GM18502 (cell line): ENCODE measurements around the gene DPYD.

Source experiments
- ATAC-seq: cut with Tn5 transposase; IDR thresholded peaks from one replicate; pipeline ENCODE4 v1.9.1; 2021; ENCODE audit warnings: mild to moderate bottlenecking; ENCODE audit not compliant: unreplicated experiment, poor library complexity

The DPYD gene

DNA sequence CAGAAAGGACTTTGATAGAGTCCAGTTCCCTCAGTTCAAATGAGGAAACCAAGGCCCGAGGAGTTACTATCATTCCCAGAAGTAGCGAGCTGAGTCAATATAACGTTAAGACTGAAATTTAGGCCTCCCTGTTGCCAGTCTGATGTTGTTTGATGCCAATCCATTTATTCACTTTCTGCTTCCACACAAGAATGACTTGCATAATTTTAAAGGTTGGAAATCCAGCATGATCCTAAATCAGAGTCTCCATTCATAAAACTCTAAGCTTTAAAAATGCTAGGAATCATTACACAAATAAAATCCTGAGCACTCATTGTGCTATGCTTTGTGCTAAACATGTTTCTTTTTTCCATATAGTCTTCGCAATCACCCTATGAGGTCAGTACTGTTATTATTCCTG, 784.9 kb downstream of the DPYD start:
- no peak for ATAC-seq

- no peak for ATAC-seq
These were observed 792.4 kb downstream of the DPYD start for GRCh38 chr1:97128426-97128825.

DNA sequence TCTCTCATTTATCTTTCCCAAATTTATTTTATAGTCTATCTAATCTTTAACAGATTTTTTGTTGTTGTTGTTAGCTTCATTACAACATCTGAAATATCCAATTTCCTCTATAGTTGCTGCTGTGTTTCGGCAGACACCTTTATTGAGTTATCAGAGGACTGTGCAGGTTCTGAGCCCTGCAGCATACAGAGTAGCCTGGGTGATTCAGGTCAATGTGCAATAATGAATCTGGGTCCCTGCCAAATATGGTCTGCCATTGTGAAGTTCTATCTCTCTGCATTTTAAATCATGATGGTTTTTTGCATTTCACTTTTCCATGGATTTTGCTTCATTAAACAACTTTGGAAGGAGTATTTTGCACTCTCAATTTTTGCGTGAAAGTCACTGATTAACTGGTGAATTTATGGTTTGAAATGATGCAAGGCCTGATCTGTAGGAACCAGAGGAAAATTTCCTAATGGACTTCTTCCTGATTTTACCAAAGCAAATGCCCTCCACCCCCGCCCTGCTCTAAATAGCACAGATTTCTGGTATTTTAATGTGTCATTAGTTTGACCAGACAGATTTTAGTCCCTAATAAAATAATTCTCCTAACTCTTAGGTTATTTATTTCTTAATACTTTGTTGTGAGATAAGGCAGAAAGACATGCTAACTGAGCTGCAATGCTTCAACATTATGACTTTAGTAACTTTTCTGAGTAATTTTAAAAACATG, 797.0 kb downstream of the DPYD start:
- no peak for ATAC-seq

DNA sequence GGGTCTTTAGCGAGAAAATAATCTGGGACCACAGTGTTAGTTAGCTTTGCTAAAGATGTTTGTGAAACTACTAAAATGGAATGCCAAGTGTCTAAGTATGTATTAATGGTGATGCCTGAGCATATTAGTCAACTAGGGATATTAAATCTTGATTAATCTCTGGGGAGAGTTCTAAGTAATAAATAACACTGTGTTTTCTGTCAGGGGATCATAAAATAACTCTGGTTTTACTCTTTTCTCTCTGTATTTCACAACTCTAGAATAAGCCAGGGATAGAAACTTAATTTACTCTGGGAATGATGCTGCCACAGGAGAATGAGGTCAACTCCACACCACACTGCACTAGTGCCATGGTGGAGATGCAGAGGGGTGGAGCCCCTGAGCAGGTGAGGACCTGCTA, 800.0 kb downstream of the DPYD start:
- ATAC-seq, result no peak

DNA sequence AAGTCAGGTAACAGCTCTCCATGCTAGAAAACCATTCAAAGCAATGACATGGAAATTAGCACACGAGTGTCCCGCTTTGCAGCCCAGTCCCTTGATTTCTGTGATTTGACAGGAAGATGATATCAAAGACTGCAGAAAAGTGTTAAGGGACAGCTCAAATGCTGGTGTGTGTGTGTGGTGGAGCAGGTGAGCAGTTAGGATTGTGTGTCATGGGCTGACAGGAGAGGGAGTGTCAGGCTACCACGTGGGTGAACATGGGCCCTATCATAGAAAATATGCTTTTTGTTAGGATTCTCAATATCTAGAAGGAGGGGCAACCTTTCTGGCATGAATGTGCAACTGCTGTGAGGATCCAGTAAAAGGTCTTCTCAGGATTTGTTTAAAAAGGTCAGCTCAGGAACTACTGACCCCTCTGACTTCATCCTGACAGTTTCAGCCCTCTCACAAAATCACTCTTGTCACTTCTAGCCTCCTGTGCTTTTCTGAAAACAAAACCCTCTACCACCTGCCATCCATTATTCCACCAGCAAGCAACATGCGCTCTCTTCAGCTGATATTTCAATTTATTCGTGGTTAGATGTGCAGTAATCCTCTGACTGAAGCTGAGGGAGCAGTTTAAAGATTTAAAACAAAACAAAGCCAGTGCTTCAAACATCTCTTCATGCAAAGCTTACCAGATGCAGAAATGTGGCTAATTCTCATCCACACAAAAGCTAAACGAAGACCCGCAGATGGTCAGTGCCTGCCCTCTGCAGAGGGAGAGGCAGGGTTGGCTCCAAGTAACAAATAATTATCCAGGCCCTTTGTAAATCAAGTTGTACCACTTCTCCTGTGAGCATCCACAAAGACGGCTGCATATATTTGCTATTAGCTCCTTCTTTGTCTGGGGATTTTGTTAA, 801.3 kb downstream of the DPYD start:
- ATAC-seq, result no peak

- no peak for ATAC-seq
These were observed 806.0 kb downstream of the DPYD start for GRCh38 chr1:97114842-97115241.

GRCh38 chr1:97112442-97112841, 808.4 kb downstream of the DPYD start:
- ATAC-seq, result no peak

DNA sequence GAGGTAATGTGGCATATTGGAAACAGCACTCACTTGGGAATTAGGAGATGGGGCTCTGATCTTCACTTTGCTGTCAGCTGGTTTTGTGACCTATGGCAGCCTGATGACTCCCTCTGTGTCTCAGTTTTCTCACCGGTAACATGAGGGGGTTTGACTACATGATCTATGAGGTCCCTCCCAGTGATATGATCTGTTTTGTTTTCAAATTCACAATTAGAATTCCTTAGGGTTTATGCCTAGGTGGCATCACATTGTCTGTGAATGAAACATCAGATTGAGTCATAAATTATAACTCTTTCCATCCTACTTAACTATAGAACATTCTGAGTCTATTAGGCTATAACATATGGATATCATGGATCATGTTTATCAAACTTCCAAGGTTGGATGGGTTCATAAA, 812.7 kb downstream of the DPYD start:
- no peak for ATAC-seq

DNA sequence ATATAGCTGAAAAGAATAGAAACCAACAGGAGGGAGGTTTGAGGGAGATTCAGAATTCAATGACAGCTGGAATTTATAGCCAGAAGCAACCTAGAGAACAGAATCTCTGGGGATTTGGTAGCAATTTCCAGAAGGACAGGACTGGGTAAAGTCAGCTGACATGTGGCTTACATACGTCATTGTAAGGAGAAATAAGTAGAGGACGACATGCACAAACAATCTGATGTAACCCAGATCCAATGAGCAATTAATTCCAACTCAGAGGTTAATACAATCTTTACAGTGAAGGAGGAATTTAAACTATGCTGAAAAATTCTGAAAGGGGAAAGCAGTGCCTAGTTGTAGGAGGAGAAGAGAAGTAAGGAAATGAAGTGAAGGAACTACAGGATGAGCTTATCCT, 815.3 kb downstream of the DPYD start:
- no peak for ATAC-seq

DNA sequence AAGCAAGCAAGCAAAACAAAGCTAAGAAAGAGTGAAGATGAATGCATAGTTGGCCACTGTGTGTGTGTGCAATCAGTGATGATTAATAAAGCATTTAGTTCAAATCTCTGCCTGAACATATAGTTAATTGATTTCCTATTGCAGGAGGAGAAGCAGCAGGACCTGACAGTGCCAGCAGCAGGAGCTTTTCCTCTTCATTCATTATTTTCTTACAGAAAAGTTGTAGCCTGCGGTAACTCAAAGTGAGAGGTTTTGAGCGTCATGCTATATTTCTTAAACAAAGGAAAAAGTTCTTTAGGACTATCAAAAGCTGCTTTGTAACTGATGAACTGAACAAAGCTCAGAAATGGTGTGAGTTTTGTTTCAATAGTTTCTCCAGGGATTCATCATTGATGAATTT, 819.3 kb downstream of the DPYD start:
- ATAC-seq, result no peak

GRCh38 chr1:97097404-97097925, 823.4 kb downstream of the DPYD start:
- no peak for ATAC-seq

DNA sequence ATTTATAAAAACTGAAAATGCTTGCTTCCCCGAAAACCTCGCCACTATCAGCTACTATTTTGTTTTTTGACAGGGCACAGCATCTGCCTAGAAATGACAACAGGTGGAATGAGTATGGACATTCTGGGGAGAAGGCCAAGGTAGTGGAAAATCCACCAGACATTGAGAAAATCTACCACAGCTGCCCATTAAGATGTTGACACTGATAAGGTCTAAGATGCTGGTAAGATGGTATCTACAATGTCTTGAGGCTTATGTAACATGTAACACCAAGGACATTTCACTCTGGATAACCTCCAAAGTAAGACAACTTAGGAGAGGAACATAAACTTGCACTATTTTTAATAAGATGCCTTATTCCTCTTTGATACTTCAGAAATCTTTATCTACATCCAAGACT, 825.1 kb downstream of the DPYD start:
- ATAC-seq, result no peak

GRCh38 chr1:97094247-97094972, 826.4 kb downstream of the DPYD start:
- no peak for ATAC-seq

DNA sequence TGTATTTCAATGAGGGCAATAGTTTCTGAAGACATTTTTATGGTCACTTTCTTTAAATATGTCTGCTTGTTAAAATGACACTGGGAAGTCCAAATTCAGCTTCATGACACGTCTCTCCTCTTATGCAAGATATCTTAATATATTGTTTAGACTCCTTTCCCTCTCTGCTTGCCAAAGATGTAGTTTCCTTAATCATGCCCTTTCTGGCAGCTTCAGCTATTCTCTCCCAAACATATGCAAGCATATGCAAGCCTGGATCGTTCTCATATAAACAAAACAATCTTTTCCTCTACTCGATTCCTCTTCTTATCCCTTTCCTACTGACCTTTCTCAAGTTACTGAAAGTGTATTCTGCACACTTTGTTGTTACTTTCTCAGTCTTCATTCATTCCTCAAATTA, 827.1 kb downstream of the DPYD start:
- ATAC-seq, result no peak

GRCh38 chr1:97092824-97093223, 828.0 kb downstream of the DPYD start:
- no peak for ATAC-seq

- ATAC-seq, result no peak
These were observed 829.2 kb downstream of the DPYD start for GRCh38 chr1:97091679-97092078.

DNA sequence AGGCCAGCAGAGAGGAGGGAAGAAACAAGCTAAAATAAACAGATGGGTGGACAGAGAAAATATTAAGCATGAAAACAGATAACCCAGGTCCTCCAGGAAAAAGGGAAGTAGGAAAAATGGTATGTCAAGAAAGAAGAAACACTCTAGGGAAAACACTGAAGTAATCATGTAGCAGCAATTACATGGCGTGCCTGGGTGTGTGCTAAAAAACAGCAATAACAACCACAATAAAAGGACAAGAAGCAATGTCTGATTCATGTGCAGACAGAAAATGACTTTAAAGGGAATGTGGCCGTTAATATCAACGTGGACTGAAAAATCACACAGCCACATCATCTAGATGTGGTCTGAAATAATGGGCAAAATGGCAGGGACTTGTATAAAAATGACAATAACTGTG, 829.6 kb downstream of the DPYD start:
- ATAC-seq, result no peak

GRCh38 chr1:97090725-97091124, 830.1 kb downstream of the DPYD start:
- ATAC-seq, result no peak

DNA sequence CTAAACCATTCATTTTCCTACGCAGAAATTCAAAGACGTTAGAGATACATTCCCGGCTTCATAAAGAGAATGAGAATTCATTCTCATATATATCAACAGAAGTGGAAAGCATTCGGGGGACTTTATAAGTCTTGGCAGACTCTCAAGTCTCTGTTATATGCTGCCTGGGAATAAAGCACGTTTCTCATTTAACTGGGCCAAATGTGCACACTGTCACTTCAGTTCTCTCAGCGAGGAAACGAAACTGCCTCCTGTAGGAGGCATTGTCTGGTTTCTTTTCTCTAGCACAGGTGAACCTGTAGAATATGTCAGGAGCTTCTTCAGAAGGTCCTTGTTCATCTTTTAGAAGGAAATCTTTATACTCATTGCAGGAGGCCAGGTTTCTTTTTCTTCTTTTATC, 831.7 kb downstream of the DPYD start:
- ATAC-seq, result no peak

- ATAC-seq, result no peak
These were observed 832.4 kb downstream of the DPYD start for GRCh38 chr1:97088391-97088790.

- no peak for ATAC-seq
These were observed 836.3 kb downstream of the DPYD start for GRCh38 chr1:97084546-97084945.
